ENCODE measurements around the gene INO80D.

GRCh38 chr2:206051912-206052311 is 34.1 kb downstream of the INO80D start:
- TF ChIP-seq CTCF (IDR thresholded peaks at IDR 0.05; ENCODE audit: low read length): no peak
- no peak for TF ChIP-seq EZH2 (IDR thresholded peaks at IDR 0.05; ENCODE audit: borderline replicate concordance, low read length)
